ENCODE results near the gene IRF3.

Gene IRF3

GRCh38 chr19:49687566-49688316 lies 22.1 kb upstream of the IRF3 start:
- no peak for DNase-seq (ENCODE audit: low spot score)

DNA sequence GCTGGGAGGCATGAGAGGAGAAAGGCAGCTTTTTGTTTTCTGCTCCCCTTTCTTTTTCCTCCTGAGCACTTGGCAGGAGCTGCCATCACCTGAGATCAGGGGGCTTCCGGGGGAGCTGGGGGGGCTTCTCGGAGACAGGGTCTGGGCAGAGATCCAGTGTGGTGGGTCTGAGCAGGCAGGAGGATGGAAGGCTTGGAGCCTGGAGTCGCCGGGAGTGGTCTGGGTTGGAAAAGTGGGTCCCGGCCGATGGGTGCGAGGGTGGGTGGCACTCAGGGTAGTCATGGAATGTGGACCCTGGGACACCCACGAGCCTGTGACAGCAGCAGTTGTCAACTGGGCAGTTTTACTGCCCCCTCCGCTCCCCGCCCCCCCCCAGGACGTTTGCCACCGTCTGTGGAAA lies 21.5 kb upstream of the IRF3 start:
- DNase-seq (ENCODE audit: low spot score), result no peak

- no peak for DNase-seq (ENCODE audit: low spot score)
Measured at GRCh38 chr19:49686503-49687088, 20.9 kb upstream of the IRF3 start.

GRCh38 chr19:49685845-49686332 lies 20.2 kb upstream of the IRF3 start:
- no peak for DNase-seq (ENCODE audit: low spot score)

DNA sequence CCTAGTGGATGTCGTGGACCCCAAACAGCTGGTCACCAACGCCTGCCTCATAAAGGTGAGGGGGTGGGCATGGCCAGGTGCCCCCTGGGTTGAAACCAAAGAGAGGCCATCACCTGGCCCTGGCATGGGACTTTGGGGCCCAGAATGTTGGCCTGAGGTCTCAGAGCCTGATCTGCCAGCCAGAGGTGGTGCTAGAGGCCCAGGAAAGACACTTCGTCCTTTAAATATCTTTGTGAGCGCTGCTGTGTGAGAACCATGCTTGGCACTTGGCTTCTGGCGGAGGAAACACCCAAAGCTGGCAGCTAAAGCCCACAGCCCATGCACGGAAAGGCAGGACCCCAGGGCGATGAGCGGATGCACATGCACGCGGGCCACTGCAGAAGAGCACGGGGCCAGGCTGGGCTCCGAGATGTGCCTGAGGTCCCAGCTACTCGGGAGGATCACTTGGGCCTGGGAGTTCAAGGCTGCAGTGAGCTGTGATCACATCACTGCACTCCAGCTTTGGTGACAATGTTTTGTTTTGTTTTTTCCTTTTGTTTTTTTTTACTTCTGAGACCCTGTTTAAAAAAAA lies 19.4 kb upstream of the IRF3 start:
- no peak for DNase-seq (ENCODE audit: low spot score)

- DNase-seq (ENCODE audit: low spot score), result peak; percentile 68
Measured at GRCh38 chr19:49684251-49684982, 18.8 kb upstream of the IRF3 start.

DNA sequence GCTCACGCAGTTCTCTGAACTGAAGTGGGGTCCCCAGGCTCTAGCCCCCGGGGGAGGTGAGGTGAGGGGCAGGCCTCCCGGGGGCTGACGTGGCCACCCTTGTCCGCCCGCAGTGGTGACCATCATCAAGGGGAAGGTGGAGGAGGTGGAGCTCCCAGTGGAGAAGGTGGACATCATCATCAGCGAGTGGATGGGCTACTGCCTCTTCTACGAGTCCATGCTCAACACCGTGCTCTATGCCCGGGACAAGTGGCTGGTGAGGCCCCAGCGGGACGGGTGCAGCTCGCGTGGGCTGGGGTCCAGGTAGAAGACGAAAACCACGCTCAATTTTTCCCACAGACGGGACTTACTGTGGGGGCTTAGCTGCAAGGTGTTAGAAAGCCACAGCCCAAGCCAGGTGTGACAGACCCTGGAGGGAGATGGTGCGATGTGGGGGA lies 18.2 kb upstream of the IRF3 start:
- no peak for DNase-seq (ENCODE audit: low spot score)

- no peak for DNase-seq (ENCODE audit: low spot score)
Measured at GRCh38 chr19:49682274-49682673, 16.6 kb upstream of the IRF3 start.

DNA sequence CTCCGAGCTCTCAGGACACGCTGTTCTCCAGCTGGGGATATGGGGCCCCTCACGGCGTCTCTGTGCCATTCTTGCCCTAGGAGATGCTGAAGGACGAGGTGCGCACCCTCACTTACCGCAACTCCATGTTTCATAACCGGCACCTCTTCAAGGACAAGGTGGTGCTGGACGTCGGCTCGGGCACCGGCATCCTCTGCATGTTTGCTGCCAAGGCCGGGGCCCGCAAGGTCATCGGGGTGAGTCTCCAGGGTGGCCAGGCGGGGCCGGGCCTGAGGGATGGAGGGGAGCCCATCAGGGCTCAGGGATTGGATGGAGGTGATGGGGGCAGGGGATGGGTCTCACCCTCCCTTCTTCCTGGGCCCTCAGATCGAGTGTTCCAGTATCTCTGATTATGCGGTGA lies 16.2 kb upstream of the IRF3 start:
- no peak for DNase-seq (ENCODE audit: low spot score)

DNA sequence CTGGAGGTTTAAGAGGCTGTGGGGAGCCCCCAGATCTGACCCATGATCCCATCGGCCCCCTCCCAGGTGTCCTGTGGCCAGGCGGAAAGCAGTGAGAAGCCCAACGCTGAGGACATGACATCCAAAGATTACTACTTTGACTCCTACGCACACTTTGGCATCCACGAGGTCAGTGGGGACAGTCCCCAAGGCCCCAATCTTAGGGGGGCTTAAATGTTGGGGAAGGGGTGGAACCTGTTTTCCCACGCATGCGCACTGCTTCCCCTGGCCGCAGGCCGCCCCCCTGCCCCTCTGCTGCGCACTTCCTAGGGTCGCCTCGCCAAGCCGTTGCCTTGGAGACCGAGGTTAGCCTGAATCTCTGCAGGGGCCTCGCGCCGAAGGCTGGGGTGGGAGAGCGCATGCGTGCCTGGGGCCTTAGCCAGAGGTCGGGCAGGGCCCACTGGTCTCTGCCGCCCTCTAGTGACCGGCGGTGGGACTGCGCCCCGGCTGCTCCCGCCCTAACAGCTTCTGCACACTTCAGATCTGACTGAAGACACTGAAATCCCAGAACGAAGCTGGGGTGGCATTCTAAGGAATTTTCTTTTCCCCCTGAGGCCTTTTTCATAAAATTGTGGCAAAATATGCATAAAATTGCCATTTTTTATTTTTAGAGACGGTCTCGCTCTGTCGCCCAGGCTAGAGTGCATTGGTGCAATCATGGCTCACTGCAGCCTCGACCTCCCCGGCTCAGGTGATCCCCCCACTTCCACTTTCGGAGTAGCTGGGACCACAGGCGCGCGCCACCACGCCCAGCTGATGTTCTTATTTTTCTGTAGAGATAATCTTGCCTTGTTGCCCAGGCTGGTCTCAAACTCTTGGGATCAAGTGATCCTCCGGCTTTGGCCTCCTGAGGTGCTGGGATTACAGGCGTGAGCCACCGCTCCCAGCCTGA lies 15.0 kb upstream of the IRF3 start:
- DNase-seq (ENCODE audit: low spot score), result peak; percentile 96

DNA sequence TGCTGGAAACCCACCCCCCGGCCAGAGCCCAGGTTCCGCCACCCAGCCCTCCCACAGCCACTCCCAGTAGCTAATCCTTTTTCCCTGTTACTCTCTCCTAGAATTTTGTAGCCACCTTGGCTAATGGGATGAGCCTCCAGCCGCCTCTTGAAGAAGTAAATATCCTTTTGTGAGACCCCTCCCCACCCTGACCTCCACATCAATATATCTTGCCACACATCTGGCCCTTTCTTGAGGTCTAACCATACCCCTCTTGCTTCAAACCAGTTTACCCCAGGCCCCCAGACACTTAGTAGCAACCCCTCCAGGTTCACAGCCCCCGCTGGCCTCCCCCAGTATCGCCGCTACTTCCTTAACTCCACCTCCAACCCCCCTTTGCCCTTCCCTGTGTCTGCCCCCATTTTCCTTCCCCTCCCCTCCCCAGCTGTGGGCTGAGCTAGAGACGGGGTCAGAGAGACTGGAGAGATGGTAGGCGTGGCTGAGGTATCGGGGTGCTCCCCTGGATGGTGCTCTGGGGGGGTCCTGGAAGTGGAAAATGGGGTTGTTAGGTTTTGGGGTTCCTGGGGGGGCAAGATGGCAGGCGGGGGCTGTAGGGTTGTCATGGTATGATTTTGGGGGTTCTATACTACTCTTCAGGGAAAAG lies 14.2 kb upstream of the IRF3 start:
- DNase-seq (ENCODE audit: low spot score), result no peak

DNA sequence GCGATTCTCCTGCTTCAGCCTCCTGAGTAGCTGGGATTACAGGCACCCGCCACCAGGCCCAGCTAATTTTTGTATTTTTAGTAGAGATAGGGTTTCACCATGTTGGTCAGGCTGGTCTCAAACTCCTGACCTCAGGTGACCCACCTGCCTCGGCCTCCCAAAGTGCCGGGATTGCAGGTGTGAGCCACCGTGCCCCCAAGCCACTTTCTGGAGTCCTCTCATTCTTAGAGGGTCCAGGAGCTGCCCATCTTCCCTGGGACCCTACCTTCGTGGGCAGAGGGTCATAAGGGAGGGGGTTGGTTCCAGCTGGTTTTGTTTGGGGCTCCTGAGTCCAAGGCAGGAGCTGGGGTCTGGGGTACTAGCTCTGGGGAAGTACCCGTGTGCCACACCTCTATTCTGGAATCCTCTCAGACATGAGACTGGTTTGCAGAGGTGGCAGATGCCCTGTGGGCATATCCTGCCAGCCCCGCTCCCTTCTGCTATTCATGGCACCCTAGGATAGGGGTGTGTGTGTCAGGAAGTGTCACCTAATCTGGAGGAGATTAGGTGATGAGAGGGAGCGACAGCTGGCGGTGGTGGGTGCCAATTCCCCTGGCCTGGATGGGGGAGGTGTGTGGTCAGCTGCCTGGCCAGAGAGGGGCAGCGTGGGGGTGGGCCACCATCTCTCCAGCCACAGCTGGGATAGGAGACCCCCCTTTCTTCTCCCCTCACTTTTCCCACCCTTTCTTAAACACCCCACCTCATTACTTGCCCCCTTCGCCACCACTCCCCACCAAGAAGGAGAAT lies 13.5 kb upstream of the IRF3 start:
- peak; percentile 59 for DNase-seq (ENCODE audit: low spot score)

DNA sequence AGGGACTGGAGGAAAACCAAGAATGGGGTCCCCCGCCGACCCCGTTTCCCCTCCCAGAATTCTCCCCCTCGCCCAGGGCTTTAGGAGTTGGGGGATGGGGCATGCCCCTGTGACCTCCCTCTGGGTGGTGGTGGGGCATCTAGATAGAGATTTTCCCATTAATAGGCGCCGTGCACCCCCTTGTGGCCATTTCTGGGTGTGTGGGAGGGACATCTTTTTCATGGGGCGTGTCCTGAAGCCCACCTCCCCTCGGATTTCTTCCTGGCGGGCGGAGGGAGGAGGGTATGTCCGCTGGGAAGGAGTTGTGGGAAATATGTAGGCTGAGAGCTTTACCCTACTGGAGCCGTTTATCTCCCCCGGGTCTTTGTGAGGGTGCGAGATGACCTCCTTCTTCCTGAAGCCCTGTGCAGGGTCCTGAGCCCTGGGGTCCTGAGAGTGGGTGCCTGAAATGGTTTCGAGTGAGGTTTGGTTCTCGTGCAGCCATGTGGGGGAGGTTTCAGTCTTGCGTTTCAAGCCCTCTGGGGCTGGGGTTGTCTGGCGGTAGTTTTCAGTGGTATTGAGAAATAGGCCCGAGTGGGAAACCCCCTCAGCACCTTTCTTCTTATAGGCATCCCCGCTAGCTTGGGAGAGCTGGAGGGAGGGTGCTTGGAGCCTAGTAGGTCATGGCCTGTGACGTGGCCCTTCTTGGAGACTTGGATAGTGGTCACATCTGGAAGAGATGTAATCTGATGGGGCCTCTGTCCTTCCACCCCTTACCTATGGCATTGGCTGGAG lies 12.4 kb upstream of the IRF3 start:
- peak; percentile 65 for DNase-seq (ENCODE audit: low spot score)

GRCh38 chr19:49677231-49677900 lies 11.7 kb upstream of the IRF3 start, which contains the start of gene PRMT1:
TSS of gene PRMT1 (plus strand) at chr19:49677271. CDS start at chr19:49677281, 10 bp downstream.
- peak; percentile 67 for DNase-seq (ENCODE audit: low spot score)

DNA sequence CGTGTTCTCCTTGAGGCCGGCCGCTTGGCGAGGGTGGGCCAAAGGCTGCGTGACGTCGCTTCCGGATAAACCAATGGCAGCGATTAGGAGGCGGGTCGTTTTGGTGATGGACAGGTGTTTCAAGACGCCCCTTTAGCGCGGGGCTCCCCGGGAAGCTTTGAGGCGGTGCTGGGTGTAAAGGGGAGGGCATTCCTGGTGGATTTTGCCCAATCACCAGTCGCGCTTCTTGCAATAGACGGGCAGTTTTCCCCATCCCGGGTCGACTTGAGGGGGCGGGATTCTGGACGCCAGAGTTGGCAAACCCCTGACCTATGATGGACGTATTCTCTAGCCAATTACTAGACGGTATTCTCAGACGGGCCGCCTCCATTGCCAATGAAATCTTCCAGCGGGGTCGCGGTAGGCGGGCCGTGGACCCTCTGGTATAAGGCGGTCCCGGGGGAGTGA lies 11.2 kb upstream of the IRF3 start:
- DNase-seq (ENCODE audit: low spot score), result peak; percentile 90

GRCh38 chr19:49676136-49676783 lies 10.6 kb upstream of the IRF3 start:
- peak; percentile 79 for DNase-seq (ENCODE audit: low spot score)

DNA sequence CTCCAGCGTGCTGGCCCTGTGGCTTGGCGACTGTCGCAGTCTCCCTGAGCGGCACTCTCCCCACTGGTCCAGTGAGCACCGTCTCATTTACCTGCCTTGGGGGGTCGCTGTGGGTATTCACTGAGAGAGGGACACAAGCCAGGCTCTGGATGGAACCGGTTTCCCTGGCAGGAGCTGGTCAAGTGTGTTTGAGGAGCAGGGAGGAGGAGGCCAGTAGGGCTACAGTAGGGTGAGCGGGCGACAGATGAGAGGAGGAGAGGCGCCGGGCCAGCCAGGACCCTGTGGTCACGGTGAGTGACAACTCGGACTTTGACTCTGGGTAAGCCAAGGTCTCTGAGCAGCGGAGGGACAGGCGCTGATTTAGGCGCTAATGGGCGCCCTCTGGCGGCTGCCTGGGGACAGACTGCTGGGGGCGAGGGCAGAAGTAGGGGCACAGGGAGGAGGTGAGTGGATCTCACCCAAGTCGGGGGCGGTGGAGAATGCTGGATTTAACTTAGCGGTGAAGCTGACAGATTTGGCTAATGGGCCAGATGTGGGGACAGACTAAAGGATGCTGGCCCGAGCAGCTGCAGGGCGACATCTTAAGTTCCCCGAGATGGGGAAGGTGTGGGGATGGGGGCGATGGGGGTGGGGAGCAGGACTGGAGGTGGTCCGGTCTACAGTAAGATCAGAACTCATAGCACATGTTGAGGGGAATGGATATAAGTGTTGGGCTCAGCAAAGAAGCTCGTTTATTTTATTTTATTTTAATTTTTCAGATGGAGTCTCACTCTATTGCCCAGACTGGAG lies 6.7 kb upstream of the IRF3 start:
- DNase-seq (ENCODE audit: low spot score), result peak; percentile 88

All from D341Med (cell line).